Thoracic aorta (tissue), 2 donors: Measurements from ENCODE around the gene SLC13A5. TPM values are rescaled to one million over a fixed set of nuclear protein-coding genes. Genes with fewer than 3 reads are reported as not detected.
A peak's percentile ranks its signal among the peaks of the same experiment; 100 is the strongest.

Source experiments
- ATAC-seq: fragments of 150-250 bp; one replicate; pipeline ENCODE4 v1.8.0; 2017; ENCODE audit warnings: low read depth; ENCODE audit not compliant: insufficient number of reproducible peaks, low FRiP score
- DNase-seq: peaks from one replicate; pipeline ENCODE4 v3.0.0-alpha.2; 2020; ENCODE audit warnings: low spot score
- H3K27ac ChIP-seq, 2 donors: fragments of 200-600 bp; sonication (generic); 1 replicate in 1 of 2; 2 replicates in 1 of 2; pipeline ENCODE4 v1.5.1; 2016; ENCODE audit warnings: mild to moderate bottlenecking in 2 of 2, moderate library complexity in 2 of 2
- H3K27me3 ChIP-seq: fragments of 200-600 bp; sonication (generic); replicated peaks from 2 replicates; pipeline ENCODE4 v1.6.0; 2016; ENCODE audit warnings: mild to moderate bottlenecking; ENCODE audit not compliant: insufficient read depth
- H3K36me3 ChIP-seq: fragments of 200-600 bp; sonication (generic); one replicate; pipeline ENCODE4 v1.5.1; 2016
- H3K4me1 ChIP-seq, 2 donors: fragments of 200-600 bp; sonication (generic); 1 replicate in 1 of 2; 2 replicates in 1 of 2; pipeline versions ENCODE4 v1.5.1 to v1.6.0; 2016; ENCODE audit warnings: low read depth in 2 of 2, mild to moderate bottlenecking in 1 of 2; ENCODE audit not compliant: control insufficient read depth in 1 of 2
- H3K4me3 ChIP-seq: fragments of 200-600 bp; sonication (generic); 2 replicates; pipeline ENCODE4 v1.5.1; 2016; ENCODE audit warnings: mild to moderate bottlenecking
- H3K9me3 ChIP-seq: fragments of 200-600 bp; sonication (generic); 2 replicates; pipeline ENCODE4 v1.5.1; 2016
- CTCF ChIP-seq: fragments of 200-600 bp; sonication (generic); IDR thresholded peaks from one replicate; pipeline ENCODE4 v1.5.1; 2019; ENCODE audit warnings: antibody characterized with exemption
- total RNA-seq, 2 donors: library from RNA; depleted of rRNA; stranded (reverse); fragments of >200 nt; gene quantifications; one replicate each; pipeline versions ENCODE4 v1.1.0 to v1.2.3, GENCODE V29; 2016

Gene SLC13A5
- total RNA-seq, 2 donors from 2014 or later: not detected

- ATAC-seq (peak; percentile 72), DNase-seq (peak; percentile 81)
- no peaks in the 10 kb centered on the region for H3K27me3 ChIP-seq
- H3K27ac ChIP-seq: peak within 1 kb of the TSS; percentile 40 to 79
- no peak for TF ChIP-seq CTCF
- H3K36me3 ChIP-seq: no peaks in the 10 kb centered on the region
- H3K4me1 ChIP-seq: peaks cover 5 to 40% of the 10 kb centered on the region in 2 donors
- peak within 1 kb of the TSS; percentile 85 for H3K4me3 ChIP-seq
- no peaks in the 10 kb centered on the region for H3K9me3 ChIP-seq
Measured at GRCh38 chr17:6651354-6651918, 61.7 kb downstream of the SLC13A5 start, which contains the start of the genes C17orf100 and MED31. C17orf100 (plus strand) TSS chr17:6651762; CDS start chr17:6651914, 152 bp downstream. MED31 (minus strand) TSS chr17:6651605; CDS start chr17:6651528, 77 bp downstream.

GRCh38 chr17:6648181-6648580 lies 65.0 kb downstream of the SLC13A5 start:
- Histone ChIP-seq H3K4me3 (no peak overlapping the region), H3K36me3 (peaks cover 7% of the 10 kb centered on the region), H3K27ac (no peak overlapping the region), H3K4me1 (peaks cover 5 to 24% of the 10 kb centered on the region in 2 donors), H3K27me3 (no peaks in the 10 kb centered on the region), H3K9me3 (no peaks in the 10 kb centered on the region)
- ATAC-seq (no peak), DNase-seq (no peak)
- no peak for TF ChIP-seq CTCF

GRCh38 chr17:6643451-6644125 lies 69.6 kb downstream of the SLC13A5 start:
- H3K4me3 ChIP-seq: no peak overlapping the region
- no peak for TF ChIP-seq CTCF
- DNase-seq (no peak), ATAC-seq (no peak)
- no peaks in the 10 kb centered on the region for H3K9me3 ChIP-seq
- no peak overlapping the region for H3K27ac ChIP-seq
- H3K4me1 ChIP-seq: peaks cover 7 to 23% of the 10 kb centered on the region in 2 donors
- H3K36me3 ChIP-seq: peaks cover 7% of the 10 kb centered on the region
- H3K27me3 ChIP-seq: no peaks in the 10 kb centered on the region

GRCh38 chr17:6642592-6642991 lies 70.6 kb downstream of the SLC13A5 start:
- Histone ChIP-seq H3K36me3 (peaks cover 7% of the 10 kb centered on the region), H3K27ac (no peak overlapping the region), H3K4me3 (no peak overlapping the region), H3K9me3 (no peaks in the 10 kb centered on the region), H3K4me1 (peaks cover 7 to 30% of the 10 kb centered on the region in 2 donors), H3K27me3 (no peaks in the 10 kb centered on the region)
- DNase-seq (no peak), ATAC-seq (no peak)
- no peak for TF ChIP-seq CTCF

GRCh38 chr17:6641247-6641863 lies 71.8 kb downstream of the SLC13A5 start:
- Histone ChIP-seq H3K4me1 (peaks cover 7 to 30% of the 10 kb centered on the region in 2 donors), H3K27me3 (no peaks in the 10 kb centered on the region), H3K27ac (peak overlapping the region; percentile 77 to 86), H3K9me3 (no peaks in the 10 kb centered on the region), H3K4me3 (peak overlapping the region; percentile 86), H3K36me3 (peaks cover 7% of the 10 kb centered on the region)
- ATAC-seq (no peak), DNase-seq (no peak)
- TF ChIP-seq CTCF: no peak
